Fibroblast of pulmonary artery (primary cell): ENCODE results near the gene MYCBP.
A peak's percentile ranks its signal among the peaks of the same experiment; 100 is the strongest.

ENCODE experiments used
- DNase-seq: peaks from one replicate; pipeline ENCODE4 v3.0.0-alpha.2; 2010; ENCODE audit warnings: low read depth
- H3K4me3 ChIP-seq: replicated peaks from 2 replicates; pipeline ENCODE4 v1.5.1; 2011; ENCODE audit warnings: low read depth, mild to moderate bottlenecking, control low read depth, low read length, moderate library complexity
- CTCF ChIP-seq: IDR thresholded peaks from 2 replicates; pipeline ENCODE4 v1.5.1; 2011; ENCODE audit warnings: mild to moderate bottlenecking, control low read depth, low read length, inconsistent platforms; ENCODE audit errors: missing control alignments

Gene MYCBP

GRCh38 chr1:38826262-38826661, 46.9 kb downstream of the MYCBP start:
- no peak for TF ChIP-seq CTCF

DNA sequence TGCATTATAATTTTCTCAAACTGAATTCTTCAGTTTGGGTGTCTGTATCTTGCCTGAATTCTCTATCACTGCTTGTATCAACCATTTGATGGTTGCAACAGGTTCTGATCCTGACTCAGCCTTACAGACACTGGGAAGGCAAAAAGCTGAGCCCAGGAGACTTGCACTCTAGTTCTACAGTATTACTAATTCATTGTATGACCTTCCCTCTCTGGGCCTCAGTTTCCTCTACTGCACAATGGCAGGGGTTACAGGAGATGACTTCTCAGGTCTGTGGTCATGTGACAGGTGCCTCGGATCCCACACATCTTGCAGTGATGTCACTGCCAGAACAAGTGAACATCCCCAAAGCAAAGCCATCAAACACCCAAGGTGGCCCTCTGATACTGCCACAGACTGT, 52.3 kb downstream of the MYCBP start:
- TF ChIP-seq CTCF: no peak
- no peak overlapping the region for H3K4me3 ChIP-seq
- DNase-seq: no peak

More at GRCh38 chr1:38826262-38826661, 46.9 kb downstream of the MYCBP start:
- DNase-seq: no peak
- no peak overlapping the region for H3K4me3 ChIP-seq

DNA sequence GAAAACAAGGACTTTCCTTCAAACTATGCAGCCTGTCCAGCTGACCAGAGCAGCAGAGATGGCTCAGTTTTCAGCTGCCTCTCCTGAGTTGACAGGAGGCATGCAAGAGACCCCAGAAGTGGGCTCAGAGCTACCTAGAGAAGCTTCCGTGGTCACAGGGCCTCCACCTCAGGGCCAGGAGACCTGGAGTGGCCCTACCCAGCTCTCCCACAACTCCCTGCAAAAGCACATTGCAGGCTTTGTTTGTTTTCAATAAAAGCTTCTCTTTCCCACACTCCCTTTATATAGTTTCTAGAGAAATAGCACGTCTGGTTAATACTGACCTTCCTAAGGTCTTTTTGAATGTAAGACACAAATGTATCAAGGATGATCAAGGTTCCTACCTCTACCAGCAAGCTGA, 53.6 kb downstream of the MYCBP start:
- no peak for DNase-seq
- H3K4me3 ChIP-seq: no peak overlapping the region
- TF ChIP-seq CTCF: no peak

- no peak for TF ChIP-seq CTCF
- no peak for DNase-seq
- no peak overlapping the region for H3K4me3 ChIP-seq
Measured at GRCh38 chr1:38819040-38819439, 54.1 kb downstream of the MYCBP start.

GRCh38 chr1:38818175-38818976, 54.8 kb downstream of the MYCBP start:
- peak; percentile 4 for TF ChIP-seq CTCF
- H3K4me3 ChIP-seq: peak overlapping the region; percentile 14
- DNase-seq: peak; percentile 11

DNA sequence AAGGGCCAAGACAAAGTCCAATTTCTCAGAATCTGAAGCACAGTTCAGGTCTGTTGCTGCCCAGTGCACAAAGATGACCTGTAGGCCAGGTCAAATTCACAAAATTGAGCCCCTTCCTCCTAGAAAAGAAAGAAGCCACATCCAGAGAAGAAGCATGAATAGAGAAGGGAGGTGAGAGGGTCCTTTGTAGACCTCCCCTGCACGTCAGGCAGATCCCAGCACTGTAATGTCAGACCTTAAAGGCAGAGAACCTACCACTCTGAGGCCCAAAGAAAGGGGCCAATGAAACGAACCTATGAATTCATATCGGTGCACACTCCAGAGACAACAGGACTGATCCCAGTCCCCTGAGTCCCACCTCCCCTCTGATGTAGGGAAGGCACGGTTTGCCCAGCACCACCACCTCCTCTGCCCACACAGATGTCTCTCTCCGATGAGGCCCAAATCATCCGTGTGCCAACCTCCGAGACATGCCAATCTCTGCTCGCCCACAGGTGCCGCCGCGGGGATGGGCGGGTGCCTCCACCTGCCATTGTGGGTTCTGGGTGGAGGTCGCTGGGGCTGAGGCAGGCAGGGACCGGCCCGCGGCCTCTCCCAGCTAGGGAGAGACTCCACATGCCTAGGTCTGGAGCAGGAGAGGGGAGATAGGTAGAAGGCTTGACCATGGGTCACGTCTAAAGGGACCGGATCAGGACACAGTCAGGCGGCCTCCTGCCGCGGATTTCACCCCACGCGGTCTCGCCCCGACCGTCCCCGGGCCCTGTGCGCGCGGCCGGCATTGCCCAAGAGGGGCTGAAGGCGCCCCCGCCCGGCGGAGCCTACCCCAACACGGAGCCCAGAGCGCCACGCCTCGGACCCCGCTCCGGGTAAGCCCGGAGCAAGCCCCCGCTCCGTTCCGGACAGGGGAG, 55.6 kb downstream of the MYCBP start:
- H3K4me3 ChIP-seq: no peak overlapping the region
- no peak for TF ChIP-seq CTCF
- no peak for DNase-seq
